B cell (primary cell): ENCODE results near the gene AVP.

Source experiments
- CTCF ChIP-seq: fragments of 200-600 bp; IDR thresholded peaks from one replicate; pipeline ENCODE4 v1.8.0; 2022; ENCODE audit warnings: antibody characterized with exemption, mild to moderate bottlenecking
- EZH2 ChIP-seq: IDR thresholded peaks from 2 replicates; pipeline ENCODE4 v1.6.1; 2012; ENCODE audit warnings: borderline replicate concordance, low read depth, mild to moderate bottlenecking, moderate library complexity, low read length; ENCODE audit not compliant: insufficient read depth, poor library complexity, severe bottlenecking

- TF ChIP-seq CTCF (no peak), EZH2 (no peak)
Measured at GRCh38 chr20:3121955-3122610, 37.6 kb upstream of the AVP start.
